ENCODE data around the gene TRIM26.

The TRIM26 gene

DNA sequence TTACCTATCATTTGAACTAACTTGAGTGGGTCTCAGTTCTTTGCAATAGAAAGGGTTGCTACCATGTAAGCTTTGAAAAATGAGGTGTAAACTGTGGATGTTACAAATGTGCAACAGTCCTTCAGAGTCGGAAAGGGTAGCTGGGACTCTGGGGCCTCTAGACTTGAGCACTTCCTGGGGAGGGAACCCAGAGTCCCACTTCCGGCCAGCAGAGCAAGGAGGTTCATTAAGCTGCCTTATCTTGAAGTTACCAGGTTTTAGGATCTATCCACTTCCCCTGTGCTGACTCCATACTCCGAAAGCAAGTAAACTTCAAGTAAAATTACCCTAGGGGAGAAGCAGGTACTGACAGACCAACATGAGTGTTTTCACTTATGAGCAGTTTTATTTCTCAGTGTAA, 61.6 kb downstream of the TRIM26 start:
- TF ChIP-seq POLR2A (IDR thresholded peaks at IDR 0.05; ENCODE audit: extremely low read depth, insufficient read length) (no peak), MYC (IDR thresholded peaks at IDR 0.05; ENCODE audit: low read depth, low read length) (no peak)
- TF ChIP-seq, protein P1, sequence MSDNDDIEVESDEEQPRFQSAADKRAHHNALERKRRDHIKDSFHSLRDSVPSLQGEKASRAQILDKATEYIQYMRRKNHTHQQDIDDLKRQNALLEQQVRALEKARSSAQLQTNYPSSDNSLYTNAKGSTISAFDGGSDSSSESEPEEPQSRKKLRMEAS (IDR thresholded peaks at IDR 0.05; ENCODE audit: low read depth, low read length), result no peak
- TF ChIP-seq, protein P2, sequence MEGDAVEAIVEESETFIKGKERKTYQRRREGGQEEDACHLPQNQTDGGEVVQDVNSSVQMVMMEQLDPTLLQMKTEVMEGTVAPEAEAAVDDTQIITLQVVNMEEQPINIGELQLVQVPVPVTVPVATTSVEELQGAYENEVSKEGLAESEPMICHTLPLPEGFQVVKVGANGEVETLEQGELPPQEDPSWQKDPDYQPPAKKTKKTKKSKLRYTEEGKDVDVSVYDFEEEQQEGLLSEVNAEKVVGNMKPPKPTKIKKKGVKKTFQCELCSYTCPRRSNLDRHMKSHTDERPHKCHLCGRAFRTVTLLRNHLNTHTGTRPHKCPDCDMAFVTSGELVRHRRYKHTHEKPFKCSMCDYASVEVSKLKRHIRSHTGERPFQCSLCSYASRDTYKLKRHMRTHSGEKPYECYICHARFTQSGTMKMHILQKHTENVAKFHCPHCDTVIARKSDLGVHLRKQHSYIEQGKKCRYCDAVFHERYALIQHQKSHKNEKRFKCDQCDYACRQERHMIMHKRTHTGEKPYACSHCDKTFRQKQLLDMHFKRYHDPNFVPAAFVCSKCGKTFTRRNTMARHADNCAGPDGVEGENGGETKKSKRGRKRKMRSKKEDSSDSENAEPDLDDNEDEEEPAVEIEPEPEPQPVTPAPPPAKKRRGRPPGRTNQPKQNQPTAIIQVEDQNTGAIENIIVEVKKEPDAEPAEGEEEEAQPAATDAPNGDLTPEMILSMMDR (IDR thresholded peaks at IDR 0.05; ENCODE audit: low read depth, low read length), result no peak

GRCh38 chr6:30150671-30151395, 62.4 kb downstream of the TRIM26 start:
- TF ChIP-seq MYC (IDR thresholded peaks at IDR 0.05; ENCODE audit: low read depth, low read length), result no peak
- TF ChIP-seq, protein P1 (IDR thresholded peaks at IDR 0.05; ENCODE audit: low read depth, low read length), result no peak
- TF ChIP-seq POLR2A (IDR thresholded peaks at IDR 0.05; ENCODE audit: extremely low read depth, insufficient read length), result no peak
- TF ChIP-seq, protein P2 (IDR thresholded peaks at IDR 0.05; ENCODE audit: low read depth, low read length), result no peak
- DNase-seq (ENCODE audit: low read depth), result no peak
- no peak overlapping the region for H3K4me3 ChIP-seq (ENCODE audit: low read depth, low read length)

More for the DNA sequence above, 61.6 kb downstream of the TRIM26 start:
- H3K4me3 ChIP-seq (ENCODE audit: low read depth, low read length), result no peak overlapping the region
- peak; percentile 40 for DNase-seq (ENCODE audit: low read depth)

DNA sequence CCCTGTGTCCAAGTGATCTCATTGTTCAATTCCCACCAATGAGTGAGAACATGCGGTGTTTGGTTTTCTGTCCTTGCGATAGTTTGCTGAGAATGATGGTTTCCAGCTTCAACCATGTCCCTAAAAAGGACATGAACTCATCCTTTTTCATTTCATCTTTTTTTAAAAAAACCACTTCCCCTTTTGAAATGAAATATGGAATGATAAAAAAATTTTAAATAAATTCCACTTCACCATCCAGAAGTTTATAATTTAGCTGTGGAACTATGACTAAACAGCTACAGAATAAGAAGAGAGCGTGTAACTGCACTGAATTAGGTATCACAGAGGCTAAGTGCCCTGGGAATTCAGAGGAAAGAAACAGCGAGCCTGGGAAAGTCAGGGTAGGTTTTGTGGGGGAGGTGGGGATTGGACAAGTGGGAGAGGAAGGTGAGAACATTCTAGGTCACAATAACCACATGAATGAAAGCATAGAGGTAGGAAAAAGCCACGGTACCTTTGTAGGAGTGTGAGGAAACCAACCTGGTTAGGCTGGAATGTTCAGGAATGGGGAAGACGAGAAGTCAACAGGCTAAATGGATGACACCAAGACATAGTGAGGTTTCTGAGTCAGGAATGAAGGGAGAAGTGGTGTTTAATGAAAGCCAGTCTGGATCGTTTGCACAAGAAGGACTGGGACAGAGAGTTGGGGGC, 63.2 kb downstream of the TRIM26 start:
- no peak overlapping the region for H3K4me3 ChIP-seq (ENCODE audit: low read depth, low read length)
- TF ChIP-seq POLR2A (IDR thresholded peaks at IDR 0.05; ENCODE audit: extremely low read depth, insufficient read length), result no peak
- TF ChIP-seq, protein P2 (IDR thresholded peaks at IDR 0.05; ENCODE audit: low read depth, low read length), result no peak
- TF ChIP-seq MYC (IDR thresholded peaks at IDR 0.05; ENCODE audit: low read depth, low read length), result no peak
- TF ChIP-seq, protein P1 (IDR thresholded peaks at IDR 0.05; ENCODE audit: low read depth, low read length), result no peak
- DNase-seq (ENCODE audit: low read depth), result no peak

GRCh38 chr6:30149234-30149633, 64.0 kb downstream of the TRIM26 start:
- no peak overlapping the region for H3K4me3 ChIP-seq (ENCODE audit: low read depth, low read length)
- DNase-seq (ENCODE audit: low read depth), result no peak
- TF ChIP-seq, protein P2 (IDR thresholded peaks at IDR 0.05; ENCODE audit: low read depth, low read length), result no peak
- TF ChIP-seq, protein P1 (IDR thresholded peaks at IDR 0.05; ENCODE audit: low read depth, low read length), result no peak
- TF ChIP-seq POLR2A (IDR thresholded peaks at IDR 0.05; ENCODE audit: extremely low read depth, insufficient read length) (no peak), MYC (IDR thresholded peaks at IDR 0.05; ENCODE audit: low read depth, low read length) (no peak)

- no peak for DNase-seq (ENCODE audit: low read depth)
Measured at GRCh38 chr6:30147096-30147495, 66.1 kb downstream of the TRIM26 start.

More at GRCh38 chr6:30147096-30147495, 66.1 kb downstream of the TRIM26 start:
- no peak for TF ChIP-seq POLR2A (IDR thresholded peaks at IDR 0.05; ENCODE audit: extremely low read depth, insufficient read length)
- TF ChIP-seq, protein P1 (IDR thresholded peaks at IDR 0.05; ENCODE audit: low read depth, low read length), result no peak
- TF ChIP-seq, protein P2 (IDR thresholded peaks at IDR 0.05; ENCODE audit: low read depth, low read length), result no peak
- TF ChIP-seq MYC (IDR thresholded peaks at IDR 0.05; ENCODE audit: low read depth, low read length), result no peak
- H3K4me3 ChIP-seq (ENCODE audit: low read depth, low read length), result no peak overlapping the region
